Mesendoderm (in vitro differentiated cells): ENCODE measurements around the gene UQCC2.

ENCODE experiments used
- DNase-seq: peaks from one replicate; pipeline ENCODE4 v3.0.0; 2013
- H2AK5ac ChIP-seq: 2 replicates; pipeline ENCODE4 v1.6.1; 2013; ENCODE audit warnings: low read length, inconsistent platforms
- H2BK120ac ChIP-seq: 2 replicates; pipeline ENCODE4 v1.6.1; 2013; ENCODE audit warnings: low read depth, mild to moderate bottlenecking, low read length, moderate library complexity, mixed read lengths
- H2BK15ac ChIP-seq: replicated peaks from 2 replicates; pipeline ENCODE4 v1.6.1; 2013; ENCODE audit warnings: low read depth, mild to moderate bottlenecking, moderate library complexity
- H2BK5ac ChIP-seq: 2 replicates; pipeline ENCODE4 v1.6.1; 2013; ENCODE audit warnings: low read length, inconsistent platforms
- H3K18ac ChIP-seq: 2 replicates; pipeline ENCODE4 v1.6.1; 2013; ENCODE audit warnings: mild to moderate bottlenecking, low read length, mixed read lengths
- H3K23ac ChIP-seq: one replicate; pipeline ENCODE4 v1.6.1; 2013; ENCODE audit warnings: low read length
- H3K27ac ChIP-seq: 2 replicates; pipeline ENCODE4 v1.5.1; 2013; ENCODE audit warnings: low read depth, mild to moderate bottlenecking, inconsistent platforms, low read length, moderate library complexity
- H3K27me3 ChIP-seq: 2 replicates; pipeline ENCODE4 v1.6.1; 2013; ENCODE audit warnings: low read length, control low read depth, mild to moderate bottlenecking, inconsistent platforms; ENCODE audit not compliant: insufficient read depth, poor library complexity
- H3K36me3 ChIP-seq: 2 replicates; pipeline ENCODE4 v1.6.1; 2013; ENCODE audit warnings: low read length, inconsistent platforms; ENCODE audit not compliant: control insufficient read depth, insufficient read depth
- H3K4ac ChIP-seq: one replicate; pipeline ENCODE4 v1.6.1; 2013; ENCODE audit warnings: low read depth, mild to moderate bottlenecking, low read length, moderate library complexity
- H3K4me1 ChIP-seq: 2 replicates; pipeline ENCODE4 v1.6.1; 2013; ENCODE audit warnings: low read depth, low read length, inconsistent platforms; ENCODE audit not compliant: control insufficient read depth
- H3K4me2 ChIP-seq: 2 replicates; pipeline ENCODE4 v1.6.1; 2013; ENCODE audit warnings: low read length
- H3K4me3 ChIP-seq: 2 replicates; pipeline ENCODE4 v1.5.1; 2013; ENCODE audit warnings: mild to moderate bottlenecking, low read length
- H3K56ac ChIP-seq: one replicate; pipeline ENCODE4 v1.6.1; 2013; ENCODE audit warnings: low read length
- H3K79me1 ChIP-seq: 2 replicates; pipeline ENCODE4 v1.6.1; 2013; ENCODE audit warnings: low read length, inconsistent platforms
- H3K79me2 ChIP-seq: 2 replicates; pipeline ENCODE4 v1.6.1; 2013; ENCODE audit warnings: mild to moderate bottlenecking, low read length; ENCODE audit not compliant: control insufficient read depth, insufficient read depth
- H3K9ac ChIP-seq: 2 replicates; pipeline ENCODE4 v1.6.1; 2013; ENCODE audit warnings: low read length, inconsistent platforms
- H4K5ac ChIP-seq: one replicate; pipeline ENCODE4 v1.6.1; 2013; ENCODE audit warnings: low read length
- H4K8ac ChIP-seq: one replicate; pipeline ENCODE4 v1.6.1; 2013; ENCODE audit warnings: low read depth, mild to moderate bottlenecking, control low read depth, low read length, moderate library complexity
- WGBS: extraction: QIAGEN DNeasy Blood & Tissue Kit; methylation state at CpG from one replicate; pipeline ENCODE4 v1.1.7; 2013; ENCODE audit warnings: low lambda C conversion rate, missing lambda C conversion rate; ENCODE audit not compliant: insufficient coverage; ENCODE audit errors: extremely low coverage; 5-methylcytosine and 5-hydroxymethylcytosine counted together

Gene UQCC2

GRCh38 chr6:33689879-33690278 is 21.6 kb downstream of the UQCC2 start:
- no peak overlapping the region for H2BK120ac ChIP-seq
- peaks cover 1% of the 10 kb centered on the region for H3K4me1 ChIP-seq
- no peak overlapping the region for H3K4me2 ChIP-seq
- WGBS = no CpG with 5 or more reads among the region's 10 CpGs
- no peaks in the 10 kb centered on the region for H3K79me2 ChIP-seq
- no peaks in the 10 kb centered on the region for H3K27me3 ChIP-seq
- no peak overlapping the region for H3K56ac ChIP-seq
- H3K27ac ChIP-seq = no peak overlapping the region
- no peak overlapping the region for H2BK15ac ChIP-seq
- no peak overlapping the region for H2BK5ac ChIP-seq
- H2AK5ac ChIP-seq = no peak overlapping the region
- H4K8ac ChIP-seq = no peak overlapping the region
- H3K79me1 ChIP-seq = no peaks in the 10 kb centered on the region
- no peak overlapping the region for H3K4ac ChIP-seq
- no peak overlapping the region for H4K5ac ChIP-seq
- no peak overlapping the region for H3K23ac ChIP-seq
- no peak overlapping the region for H3K18ac ChIP-seq
- H3K9ac ChIP-seq = no peak overlapping the region
- no peaks in the 10 kb centered on the region for H3K36me3 ChIP-seq
- no peak for DNase-seq
- H3K4me3 ChIP-seq = no peak overlapping the region

- no peak overlapping the region for H3K4me2 ChIP-seq
- H2AK5ac ChIP-seq = no peak overlapping the region
- H3K27ac ChIP-seq = no peak overlapping the region
- no peak overlapping the region for H3K9ac ChIP-seq
- no peaks in the 10 kb centered on the region for H3K79me1 ChIP-seq
- H3K23ac ChIP-seq = no peak overlapping the region
- H4K8ac ChIP-seq = no peak overlapping the region
- no peak overlapping the region for H3K4ac ChIP-seq
- H3K56ac ChIP-seq = no peak overlapping the region
- WGBS = no CpG with 5 or more reads among the region's 12 CpGs
- H3K27me3 ChIP-seq = no peaks in the 10 kb centered on the region
- DNase-seq = no peak
- no peaks in the 10 kb centered on the region for H3K79me2 ChIP-seq
- no peak overlapping the region for H2BK5ac ChIP-seq
- H2BK120ac ChIP-seq = no peak overlapping the region
- no peak overlapping the region for H2BK15ac ChIP-seq
- peaks cover 1% of the 10 kb centered on the region for H3K4me1 ChIP-seq
- no peak overlapping the region for H3K4me3 ChIP-seq
- no peak overlapping the region for H4K5ac ChIP-seq
- peaks cover 1% of the 10 kb centered on the region for H3K36me3 ChIP-seq
- no peak overlapping the region for H3K18ac ChIP-seq
Measured at GRCh38 chr6:33689148-33689494, 22.4 kb downstream of the UQCC2 start.

- no peak overlapping the region for H3K18ac ChIP-seq
- H3K27ac ChIP-seq = no peak overlapping the region
- no peak overlapping the region for H2AK5ac ChIP-seq
- no CpG with 5 or more reads among the region's 25 CpGs for WGBS
- H3K4me1 ChIP-seq = peaks cover 1% of the 10 kb centered on the region
- DNase-seq = no peak
- no peak overlapping the region for H4K5ac ChIP-seq
- H2BK15ac ChIP-seq = no peak overlapping the region
- no peaks in the 10 kb centered on the region for H3K27me3 ChIP-seq
- H2BK120ac ChIP-seq = no peak overlapping the region
- no peak overlapping the region for H3K9ac ChIP-seq
- H4K8ac ChIP-seq = no peak overlapping the region
- no peak overlapping the region for H3K4ac ChIP-seq
- H3K4me3 ChIP-seq = no peak overlapping the region
- H2BK5ac ChIP-seq = no peak overlapping the region
- no peak overlapping the region for H3K4me2 ChIP-seq
- no peaks in the 10 kb centered on the region for H3K79me2 ChIP-seq
- peaks cover 1% of the 10 kb centered on the region for H3K36me3 ChIP-seq
- H3K79me1 ChIP-seq = no peaks in the 10 kb centered on the region
- H3K56ac ChIP-seq = no peak overlapping the region
- H3K23ac ChIP-seq = no peak overlapping the region
Measured at GRCh38 chr6:33688451-33689147, 22.9 kb downstream of the UQCC2 start.

- H3K4me3 ChIP-seq = no peak overlapping the region
- H2BK5ac ChIP-seq = no peak overlapping the region
- no CpG with 5 or more reads among the region's 20 CpGs for WGBS
- no peak overlapping the region for H3K18ac ChIP-seq
- no peak overlapping the region for H2BK120ac ChIP-seq
- no peak overlapping the region for H3K4me2 ChIP-seq
- no peak for DNase-seq
- H4K5ac ChIP-seq = no peak overlapping the region
- no peak overlapping the region for H3K56ac ChIP-seq
- H3K36me3 ChIP-seq = peaks cover 1% of the 10 kb centered on the region
- no peak overlapping the region for H2AK5ac ChIP-seq
- H3K4ac ChIP-seq = no peak overlapping the region
- no peaks in the 10 kb centered on the region for H3K27me3 ChIP-seq
- H3K23ac ChIP-seq = no peak overlapping the region
- H3K79me2 ChIP-seq = no peaks in the 10 kb centered on the region
- H3K9ac ChIP-seq = no peak overlapping the region
- peaks cover 1% of the 10 kb centered on the region for H3K4me1 ChIP-seq
- no peak overlapping the region for H4K8ac ChIP-seq
- no peak overlapping the region for H2BK15ac ChIP-seq
- H3K79me1 ChIP-seq = no peaks in the 10 kb centered on the region
- H3K27ac ChIP-seq = no peak overlapping the region
Measured at GRCh38 chr6:33688006-33688405, 23.5 kb downstream of the UQCC2 start.

GRCh38 chr6:33686981-33687975 is 24.2 kb downstream of the UQCC2 start:
- no peak overlapping the region for H3K9ac ChIP-seq
- no peak overlapping the region for H2BK120ac ChIP-seq
- H3K23ac ChIP-seq = no peak overlapping the region
- no peak overlapping the region for H4K5ac ChIP-seq
- no peak overlapping the region for H3K18ac ChIP-seq
- H3K79me1 ChIP-seq = no peaks in the 10 kb centered on the region
- no peak overlapping the region for H2BK5ac ChIP-seq
- no peak overlapping the region for H3K4ac ChIP-seq
- H3K36me3 ChIP-seq = peaks cover 1% of the 10 kb centered on the region
- no CpG with 5 or more reads among the region's 27 CpGs for WGBS
- H3K27me3 ChIP-seq = no peaks in the 10 kb centered on the region
- no peak overlapping the region for H3K4me2 ChIP-seq
- H2AK5ac ChIP-seq = no peak overlapping the region
- H3K27ac ChIP-seq = no peak overlapping the region
- no peak overlapping the region for H2BK15ac ChIP-seq
- H3K79me2 ChIP-seq = no peaks in the 10 kb centered on the region
- no peak overlapping the region for H4K8ac ChIP-seq
- H3K56ac ChIP-seq = no peak overlapping the region
- H3K4me1 ChIP-seq = peaks cover 1% of the 10 kb centered on the region
- DNase-seq = no peak
- no peak overlapping the region for H3K4me3 ChIP-seq
